HepG2 (cell line): ENCODE measurements around the gene MYL12B. TPM values are rescaled to one million over a fixed set of nuclear protein-coding genes. Genes with fewer than 3 reads are reported as not detected.

Experiments
- KLF9 ChIP-seq: IDR thresholded peaks from 2 replicates; pipeline ENCODE4 v1.6.1; 2016; ENCODE audit warnings: low read depth
- LCORL ChIP-seq, 2 experiments: fragments of 450-650 bp in 1 of 2; sonication (generic) in 1 of 2; formaldehyde crosslinking in 1 of 2; IDR thresholded peaks; 2 replicates each; pipeline versions ENCODE4 v1.5.0 to v1.6.1; 2017 to 2020; ENCODE audit warnings: antibody characterized with exemption in 1 of 2, missing genetic modification reagents in 1 of 2
- MTA3 ChIP-seq: sonication (generic); formaldehyde crosslinking; IDR thresholded peaks from 2 replicates; pipeline ENCODE4 v1.4.0; 2020; ENCODE audit warnings: missing genetic modification reagents
- MTF1 ChIP-seq: sonication (generic); formaldehyde crosslinking; IDR thresholded peaks from 2 replicates; pipeline ENCODE4 v1.5.0; 2020; ENCODE audit warnings: missing genetic modification reagents
- SOX5 ChIP-seq: IDR thresholded peaks from 2 replicates; pipeline ENCODE4 v1.6.1; 2016; ENCODE audit warnings: borderline replicate concordance
- SRY ChIP-seq: sonication (generic); formaldehyde crosslinking; IDR thresholded peaks from 2 replicates; pipeline ENCODE4 v1.8.0; 2022; ENCODE audit warnings: mild to moderate bottlenecking, missing genetic modification reagents
- TEAD2 ChIP-seq: sonication (generic); formaldehyde crosslinking; IDR thresholded peaks from 2 replicates; pipeline ENCODE4 v1.9.0; 2021; ENCODE audit warnings: missing genetic modification reagents
- ZBTB21 ChIP-seq: sonication (generic); formaldehyde crosslinking; IDR thresholded peaks from 2 replicates; pipeline ENCODE4 v1.4.0; 2020; ENCODE audit warnings: missing genetic modification reagents
- ZFY ChIP-seq: sonication (generic); formaldehyde crosslinking; IDR thresholded peaks from 2 replicates; pipeline ENCODE4 v1.4.0; 2020; ENCODE audit warnings: missing genetic modification reagents
- ZNF770 ChIP-seq: sonication (generic); formaldehyde crosslinking; IDR thresholded peaks from 2 replicates; pipeline ENCODE4 v1.5.0; 2020; ENCODE audit warnings: mild to moderate bottlenecking, missing genetic modification reagents
- ZNF879 ChIP-seq: sonication (generic); formaldehyde crosslinking; IDR thresholded peaks from 2 replicates; pipeline ENCODE4 v1.8.1; 2023; ENCODE audit warnings: missing genetic modification reagents
- ZSCAN5A ChIP-seq: sonication (generic); formaldehyde crosslinking; IDR thresholded peaks from 2 replicates; pipeline ENCODE4 v1.8.0; 2022; ENCODE audit warnings: mild to moderate bottlenecking, missing genetic modification reagents, borderline replicate concordance
- polyA plus RNA-seq, 8 experiments: library from polyadenylated mRNA; depleted of rRNA in 3 of 8; stranded (reverse) in 7 of 8; unstranded in 1 of 8; fragments of >200 nt; fragmentation: Illumina TruSeq in 4 of 8; extraction: Trizol in 4 of 8; gene quantifications; 2 replicates each; pipeline versions ENCODE4 v1.2.1 to v1.2.3, GENCODE V29; 2011 to 2016; ENCODE audit warnings: low read depth in 4 of 8, missing spikeins in 1 of 8, mixed read lengths in 1 of 8; ENCODE audit not compliant: insufficient read depth in 1 of 8
- total RNA-seq, 5 experiments: library from RNA; depleted of rRNA; stranded (reverse); fragments of >200 nt; fragmentation: Illumina TruSeq; extraction: Trizol; gene quantifications; 2 replicates each; pipeline ENCODE4 v1.2.3, GENCODE V29; 2016; ENCODE audit warnings: low read depth in 1 of 5
- TF ChIP-seq, protein P1 (sequence below): sonication (generic); formaldehyde crosslinking; IDR thresholded peaks from 2 replicates; pipeline ENCODE4 v1.5.0; 2020; ENCODE audit warnings: missing genetic modification reagents
- TF ChIP-seq, protein P2 (sequence below), 2 experiments: sonication (generic) in 1 of 2; formaldehyde crosslinking in 1 of 2; IDR thresholded peaks; 2 replicates each; pipeline versions ENCODE4 v1.6.1 to v1.9.0; 2014 to 2022; ENCODE audit warnings: antibody characterized with exemption in 1 of 2, borderline replicate concordance in 1 of 2, inconsistent platforms in 1 of 2, low read depth in 1 of 2, missing genetic modification reagents in 1 of 2

Gene MYL12B
- total and polyA plus RNA-seq, 2 of the 13 experiments (the other 11 are each of a cell fraction or from before 2014, with no cell fraction given) = 265 to 340 TPM

GRCh38 chr18:3297025-3297984 lies 35.4 kb downstream of the MYL12B start (continued):
- TF ChIP-seq, protein P1, sequence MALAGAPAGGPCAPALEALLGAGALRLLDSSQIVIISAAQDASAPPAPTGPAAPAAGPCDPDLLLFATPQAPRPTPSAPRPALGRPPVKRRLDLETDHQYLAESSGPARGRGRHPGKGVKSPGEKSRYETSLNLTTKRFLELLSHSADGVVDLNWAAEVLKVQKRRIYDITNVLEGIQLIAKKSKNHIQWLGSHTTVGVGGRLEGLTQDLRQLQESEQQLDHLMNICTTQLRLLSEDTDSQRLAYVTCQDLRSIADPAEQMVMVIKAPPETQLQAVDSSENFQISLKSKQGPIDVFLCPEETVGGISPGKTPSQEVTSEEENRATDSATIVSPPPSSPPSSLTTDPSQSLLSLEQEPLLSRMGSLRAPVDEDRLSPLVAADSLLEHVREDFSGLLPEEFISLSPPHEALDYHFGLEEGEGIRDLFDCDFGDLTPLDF (CRISPR knock-in tag) = peak; percentile 60; the same call in 1 of the 2 replicates
- TF ChIP-seq SOX5 = 0 out of 2 replicates have a peak, but pooled peaks have one; percentile 50
- peak; percentile 27; the same call in 1 of the 2 replicates for TF ChIP-seq SRY
- TF ChIP-seq ZSCAN5A = peak; percentile 87; the same call in 1 of the 2 replicates
- TF ChIP-seq ZNF879 (CRISPR knock-in tag) = no peak
- TF ChIP-seq TEAD2 = no peak
- 0 out of 2 replicates have a peak, but pooled peaks have one; percentile 65 for TF ChIP-seq MTF1 (CRISPR knock-in tag)
- no peak for TF ChIP-seq KLF9 (CRISPR knock-in tag)
- no peak for TF ChIP-seq MTA3
- TF ChIP-seq ZFY = peak; percentile 62; the same call in 1 of the 2 replicates
- TF ChIP-seq LCORL (IDR thresholded peaks at IDR 0.05) = no peak
- TF ChIP-seq LCORL (CRISPR knock-in tag; IDR thresholded peaks at IDR 0.05) = peak; percentile 88
- TF ChIP-seq, protein P2, sequence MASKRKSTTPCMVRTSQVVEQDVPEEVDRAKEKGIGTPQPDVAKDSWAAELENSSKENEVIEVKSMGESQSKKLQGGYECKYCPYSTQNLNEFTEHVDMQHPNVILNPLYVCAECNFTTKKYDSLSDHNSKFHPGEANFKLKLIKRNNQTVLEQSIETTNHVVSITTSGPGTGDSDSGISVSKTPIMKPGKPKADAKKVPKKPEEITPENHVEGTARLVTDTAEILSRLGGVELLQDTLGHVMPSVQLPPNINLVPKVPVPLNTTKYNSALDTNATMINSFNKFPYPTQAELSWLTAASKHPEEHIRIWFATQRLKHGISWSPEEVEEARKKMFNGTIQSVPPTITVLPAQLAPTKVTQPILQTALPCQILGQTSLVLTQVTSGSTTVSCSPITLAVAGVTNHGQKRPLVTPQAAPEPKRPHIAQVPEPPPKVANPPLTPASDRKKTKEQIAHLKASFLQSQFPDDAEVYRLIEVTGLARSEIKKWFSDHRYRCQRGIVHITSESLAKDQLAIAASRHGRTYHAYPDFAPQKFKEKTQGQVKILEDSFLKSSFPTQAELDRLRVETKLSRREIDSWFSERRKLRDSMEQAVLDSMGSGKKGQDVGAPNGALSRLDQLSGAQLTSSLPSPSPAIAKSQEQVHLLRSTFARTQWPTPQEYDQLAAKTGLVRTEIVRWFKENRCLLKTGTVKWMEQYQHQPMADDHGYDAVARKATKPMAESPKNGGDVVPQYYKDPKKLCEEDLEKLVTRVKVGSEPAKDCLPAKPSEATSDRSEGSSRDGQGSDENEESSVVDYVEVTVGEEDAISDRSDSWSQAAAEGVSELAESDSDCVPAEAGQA (IDR thresholded peaks at IDR 0.05; ENCODE audit: low read depth) = no peak; the same call in 1 of the 2 replicates
- TF ChIP-seq, protein P2 (CRISPR knock-in tag; IDR thresholded peaks at IDR 0.05; ENCODE audit: borderline replicate concordance) = 0 out of 2 replicates have a peak, but pooled peaks have one; percentile 34
- no peak for TF ChIP-seq ZNF770
- TF ChIP-seq ZBTB21 (CRISPR knock-in tag) = no peak
